Fibroblast of mammary gland (primary cell): ENCODE data around the gene GDF7.

Experiments used
- DNase-seq: peaks from one replicate; pipeline ENCODE4 v3.0.0-alpha.2; 2010; ENCODE audit warnings: low read depth
- H3K4me3 ChIP-seq: 2 replicates; pipeline ENCODE4 v1.5.1; 2011; ENCODE audit warnings: low read depth, mild to moderate bottlenecking, low read length, moderate library complexity; ENCODE audit not compliant: control insufficient read depth
- CTCF ChIP-seq: conservative IDR thresholded peaks from 2 replicates; pipeline ENCODE4 v1.5.1; 2011; ENCODE audit warnings: low read depth, low read length, inconsistent platforms; ENCODE audit not compliant: control insufficient read depth, insufficient read depth

The GDF7 gene

GRCh38 chr2:20717641-20718040, 50.7 kb downstream of the GDF7 start:
- TF ChIP-seq CTCF: no peak
- H3K4me3 ChIP-seq: no peak overlapping the region
- no peak for DNase-seq

GRCh38 chr2:20722592-20723240, 55.8 kb downstream of the GDF7 start:
- no peak overlapping the region for H3K4me3 ChIP-seq
- TF ChIP-seq CTCF: no peak
- no peak for DNase-seq

- DNase-seq: no peak
- H3K4me3 ChIP-seq: no peak overlapping the region
- TF ChIP-seq CTCF: no peak
Measured at GRCh38 chr2:20723543-20723942, 56.6 kb downstream of the GDF7 start.

- DNase-seq: no peak
- no peak overlapping the region for H3K4me3 ChIP-seq
- no peak for TF ChIP-seq CTCF
Measured at GRCh38 chr2:20724500-20725053, 57.6 kb downstream of the GDF7 start.

- no peak for DNase-seq
- TF ChIP-seq CTCF: no peak
- H3K4me3 ChIP-seq: no peak overlapping the region
Measured at GRCh38 chr2:20725782-20726181, 58.8 kb downstream of the GDF7 start.

- no peak for DNase-seq
- no peak overlapping the region for H3K4me3 ChIP-seq
- no peak for TF ChIP-seq CTCF
Measured at GRCh38 chr2:20726913-20727312, 60.0 kb downstream of the GDF7 start.

GRCh38 chr2:20728114-20728758, 61.3 kb downstream of the GDF7 start:
- no peak for DNase-seq
- no peak for TF ChIP-seq CTCF
- no peak overlapping the region for H3K4me3 ChIP-seq
